Hypothalamus (tissue), 51 donors: ENCODE results near the gene BTBD6.
"Not testable (repeated sequence)": the region's sequence is repeated elsewhere in the genome, so short reads cannot be mapped to it uniquely, and the experiment has no call there.

Experiments
- DNase-seq, 51 donors: peaks; one replicate each; lab custom pipeline; 2025; lab: John Stamatoyannopoulos, UW

BTBD6 gene

DNA sequence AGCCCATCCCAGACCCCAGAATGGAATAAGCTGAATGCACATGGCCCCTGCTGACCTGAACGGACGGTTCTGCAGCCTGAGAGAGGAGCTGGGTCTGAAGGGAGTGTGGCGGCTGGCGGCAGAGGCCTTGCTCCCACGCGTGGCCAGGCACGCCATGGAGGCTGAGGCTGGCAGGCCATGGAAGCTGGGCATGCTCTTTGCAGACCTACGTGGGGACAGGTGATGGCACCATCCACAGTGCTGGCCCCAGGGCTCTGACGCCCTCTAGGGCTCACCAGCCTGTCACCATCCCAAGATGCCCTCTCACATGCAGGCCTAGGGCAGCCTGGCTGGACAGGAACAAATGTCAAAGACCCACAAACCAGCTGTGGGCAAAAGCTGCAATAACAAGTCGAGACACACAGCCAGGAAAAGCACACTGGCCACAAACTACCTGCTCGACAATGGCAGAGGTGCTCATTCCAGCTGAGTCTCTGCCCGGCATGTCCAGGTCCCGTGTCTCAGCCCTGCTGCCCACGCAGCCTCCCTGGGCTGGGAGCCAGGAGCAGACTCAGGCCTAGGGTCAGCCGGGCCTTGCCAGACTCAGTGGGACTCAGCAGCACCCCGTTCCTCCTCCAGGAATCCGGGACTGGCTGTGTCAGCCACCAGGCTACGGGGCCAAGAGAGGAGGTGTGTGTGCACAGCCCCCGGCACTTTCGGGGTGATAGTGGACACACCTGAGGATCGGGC lies 19.7 kb downstream of the BTBD6 start:
- DNase-seq: no peak

DNA sequence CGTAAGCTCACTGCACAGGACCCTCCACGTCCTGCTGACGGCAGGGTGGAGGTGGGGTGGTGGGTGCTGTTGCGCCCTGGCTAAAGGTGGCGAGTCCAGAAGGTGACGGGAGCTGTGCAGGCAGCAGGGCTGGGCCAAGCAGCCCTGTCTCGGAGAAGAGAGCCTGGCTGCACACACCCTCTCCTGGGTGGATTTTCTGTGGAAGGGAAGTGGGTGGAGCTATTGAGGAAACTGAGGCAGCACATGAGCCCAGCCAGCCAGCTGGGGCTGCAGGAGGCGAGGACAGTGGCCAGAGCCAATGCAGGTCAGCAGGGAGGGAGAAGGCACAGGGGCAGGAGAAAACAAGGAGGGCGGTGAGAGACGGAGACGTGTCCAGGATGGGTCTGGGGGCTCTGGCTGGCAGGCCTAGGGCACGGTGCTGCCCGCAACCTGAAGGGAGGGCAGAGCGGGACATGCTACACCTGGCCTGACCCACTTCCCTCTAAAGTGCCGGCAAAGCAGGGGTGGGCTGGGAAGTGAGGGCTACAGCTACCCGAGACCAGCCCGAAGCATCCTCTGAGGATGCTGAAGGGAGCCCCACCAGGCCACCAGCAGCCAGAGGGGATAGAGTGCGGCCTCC lies 20.5 kb downstream of the BTBD6 start:
- DNase-seq: no peak

DNA sequence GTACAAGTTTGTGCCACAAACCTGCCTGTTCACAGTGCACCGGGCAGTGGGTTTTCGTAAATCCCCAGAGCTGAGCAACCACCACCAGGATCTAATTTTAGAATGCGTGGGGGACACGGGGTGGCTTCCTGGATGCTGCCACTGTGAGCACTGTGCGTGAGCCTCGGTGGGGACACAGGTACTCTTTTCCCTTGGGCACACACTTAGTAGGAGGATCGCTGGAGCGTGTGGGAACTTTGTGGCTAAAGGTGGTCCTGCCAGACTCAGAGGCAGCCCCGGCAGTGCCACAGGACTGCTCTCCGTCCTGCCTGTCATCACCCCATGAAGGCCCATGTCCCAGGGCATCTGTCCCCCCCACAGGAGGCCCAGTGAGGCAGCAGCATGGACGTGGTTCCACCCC lies 21.1 kb downstream of the BTBD6 start:
- no peak for DNase-seq

DNA sequence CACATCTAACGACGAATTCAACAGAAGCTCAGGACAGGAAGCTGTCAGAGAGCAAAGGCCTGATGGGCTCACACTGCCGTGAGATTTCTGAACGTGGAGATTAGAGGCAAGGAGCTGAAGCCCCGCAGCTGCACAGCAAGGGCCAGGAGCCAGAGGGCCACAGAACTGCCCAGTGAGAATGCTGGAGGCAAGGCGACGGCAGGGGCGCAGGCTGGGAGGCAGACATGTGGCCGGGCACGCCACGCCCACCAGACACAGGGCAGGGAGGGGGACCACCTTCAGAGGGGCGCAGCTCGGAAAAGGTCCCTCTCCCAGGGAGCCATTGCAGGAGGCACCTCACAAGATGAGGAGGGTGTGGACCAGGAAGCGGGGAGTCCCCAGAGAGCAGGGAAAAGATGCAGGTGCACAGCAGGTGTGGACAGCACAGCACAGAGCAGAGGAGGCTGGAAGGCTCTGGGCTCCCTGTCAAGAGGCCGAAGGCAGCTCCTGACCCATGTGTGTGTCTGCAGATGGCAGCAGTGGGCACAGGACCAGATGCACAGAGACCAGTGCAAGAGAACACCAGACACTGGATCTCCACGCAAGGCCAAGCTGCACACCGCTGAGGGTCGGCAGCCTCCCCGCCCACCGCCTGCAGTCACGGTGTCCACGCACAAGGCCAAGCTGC lies 23.0 kb downstream of the BTBD6 start:
- DNase-seq: peak in 6 of 51 donors; percentile 16 to 48 (median 28)

DNA sequence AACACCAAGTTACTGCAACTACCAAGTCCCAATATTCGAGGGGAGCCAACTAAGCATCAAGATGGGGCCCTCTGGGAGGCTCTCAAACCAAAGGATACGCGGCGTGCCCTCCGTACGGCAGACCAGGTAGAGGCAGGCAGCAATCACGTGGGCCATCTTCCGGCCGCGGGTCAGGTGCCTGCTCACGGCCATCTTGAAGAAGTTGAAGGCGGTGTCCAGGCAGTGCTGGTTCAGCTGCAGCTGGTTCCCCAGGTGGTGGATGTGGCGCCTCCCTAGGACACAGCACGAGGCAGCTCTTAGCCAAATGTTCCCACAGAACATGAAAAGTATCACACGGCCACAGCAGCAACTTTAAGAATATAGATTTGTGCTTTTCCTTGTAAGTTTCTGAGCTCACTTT lies 24.3 kb downstream of the BTBD6 start:
- no peak for DNase-seq

DNA sequence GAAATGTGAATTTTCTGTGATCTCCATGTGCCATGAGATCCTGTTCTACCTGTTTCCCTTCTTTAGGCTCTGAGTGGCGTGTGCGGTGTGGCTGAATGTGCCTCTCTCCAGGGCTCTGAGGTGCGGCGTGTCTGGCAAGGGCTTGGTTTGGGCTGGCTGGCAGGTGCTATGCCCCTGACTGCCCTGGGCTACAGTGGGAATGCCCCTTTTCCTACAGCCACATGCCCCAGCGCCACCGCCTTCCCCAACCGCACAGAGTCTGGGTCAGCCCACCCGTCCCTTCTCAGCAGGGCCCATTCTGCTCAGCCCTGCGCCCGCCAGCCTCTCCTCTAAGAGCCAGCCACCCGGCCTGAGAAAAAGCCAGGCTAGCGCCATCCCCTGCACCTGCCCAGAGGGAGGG lies 24.7 kb downstream of the BTBD6 start:
- DNase-seq: no peak

DNA sequence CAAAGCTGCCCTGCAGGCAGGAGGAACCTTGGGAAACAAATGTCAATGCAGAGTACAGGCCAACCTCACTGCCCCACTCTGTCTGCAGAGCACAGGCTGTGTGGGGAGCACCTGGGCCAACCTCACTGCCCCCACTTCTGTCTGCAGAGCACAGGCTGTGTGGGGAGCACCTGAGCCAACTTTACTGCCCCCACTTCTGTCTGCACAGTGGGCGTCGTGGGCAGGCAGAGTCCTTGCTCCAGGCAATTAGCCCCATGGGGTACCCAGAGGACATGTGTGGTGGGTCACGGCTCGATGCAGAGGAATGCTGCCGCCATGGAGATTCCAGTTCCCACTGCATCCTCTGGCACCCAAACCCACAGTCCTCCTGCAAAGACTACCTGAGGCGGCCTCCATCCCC lies 26.3 kb downstream of the BTBD6 start:
- DNase-seq: no peak

DNA sequence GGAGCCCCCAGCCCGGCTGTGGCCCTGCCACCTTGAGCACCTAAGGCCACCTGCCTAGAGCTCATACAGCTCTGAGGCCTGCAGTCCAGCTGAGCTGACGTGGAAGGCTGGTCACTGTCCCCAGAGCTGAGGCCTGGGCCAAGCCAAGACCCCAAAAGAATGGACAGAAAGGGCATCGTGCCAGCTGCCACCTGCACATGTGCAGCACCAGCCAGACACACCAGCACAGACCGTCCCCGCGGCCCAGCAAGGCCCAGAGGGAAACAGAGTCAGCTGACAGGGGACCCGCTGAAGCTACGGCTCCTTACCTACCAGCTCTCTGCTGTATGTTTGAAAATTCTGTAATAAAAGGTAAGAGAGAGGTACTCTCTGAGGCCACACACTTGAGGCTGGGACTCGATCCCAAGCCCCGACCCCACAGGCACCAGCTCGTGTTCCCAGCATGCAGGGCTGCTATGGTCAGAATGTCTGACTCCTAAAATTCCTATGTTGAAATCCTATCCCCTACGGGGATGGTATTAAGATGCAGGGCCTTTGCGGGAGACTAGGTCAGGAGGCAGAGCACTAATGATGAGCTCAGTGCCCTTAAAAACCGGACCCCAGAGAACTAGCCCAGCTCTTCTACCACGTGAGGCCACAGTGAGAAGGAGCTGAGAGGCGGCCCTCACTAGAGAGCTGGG lies 27.1 kb downstream of the BTBD6 start:
- DNase-seq: peak in 2 of 51 donors; percentile 20 to 28

DNA sequence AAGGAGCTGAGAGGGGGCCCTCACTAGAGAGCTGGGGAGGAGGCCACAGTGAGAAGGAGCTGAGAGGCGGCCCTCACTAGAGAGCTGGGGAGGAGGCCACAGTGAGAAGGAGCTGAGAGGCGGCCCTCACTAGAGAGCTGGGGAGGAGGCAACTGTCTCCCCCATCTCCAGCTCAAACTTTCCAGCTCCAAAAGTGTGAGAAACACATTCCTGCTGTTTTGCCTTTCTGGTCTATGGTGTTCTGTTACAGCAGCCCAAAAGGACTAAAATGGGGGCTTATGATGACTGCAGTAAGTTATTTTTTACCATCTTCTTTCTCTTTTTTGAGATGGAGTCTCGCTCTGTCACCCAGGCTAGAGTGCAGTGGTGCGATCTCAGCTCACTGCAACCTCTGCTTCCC lies 29.1 kb downstream of the BTBD6 start:
- not testable (repeated sequence) for DNase-seq

DNA sequence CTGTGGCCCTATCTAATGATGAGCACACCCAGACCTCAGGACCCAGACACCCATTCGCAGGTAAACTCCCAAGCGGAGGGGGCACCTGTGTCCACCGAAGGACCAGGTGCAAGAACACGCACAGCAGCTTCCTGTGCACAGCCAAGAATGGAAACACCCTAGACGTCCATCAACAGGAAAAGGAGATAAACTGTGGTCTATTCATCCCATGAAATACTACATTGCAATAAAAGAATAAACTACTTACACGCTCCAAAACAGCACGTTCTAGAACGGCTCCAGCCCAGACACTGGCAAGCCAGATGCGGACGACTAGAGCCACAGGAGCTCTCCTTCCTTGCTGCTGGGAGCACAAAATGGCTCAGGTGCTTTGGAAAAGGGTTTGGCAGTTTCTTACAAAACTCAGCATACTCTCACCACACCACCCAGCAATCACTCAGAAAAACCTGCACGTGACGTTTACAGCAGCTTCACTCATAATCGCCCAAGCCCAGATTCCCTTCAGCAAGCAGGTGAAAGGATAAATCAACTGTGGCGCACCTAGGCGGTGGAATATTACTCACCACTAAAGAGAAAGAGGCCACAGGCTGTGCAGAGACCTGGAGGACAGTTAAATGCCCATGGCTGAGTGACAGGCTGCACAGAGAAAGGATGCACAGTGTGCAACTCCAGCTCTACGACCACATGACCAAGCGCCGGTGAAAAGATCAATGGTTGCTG lies 31.5 kb downstream of the BTBD6 start:
- no peak for DNase-seq

DNA sequence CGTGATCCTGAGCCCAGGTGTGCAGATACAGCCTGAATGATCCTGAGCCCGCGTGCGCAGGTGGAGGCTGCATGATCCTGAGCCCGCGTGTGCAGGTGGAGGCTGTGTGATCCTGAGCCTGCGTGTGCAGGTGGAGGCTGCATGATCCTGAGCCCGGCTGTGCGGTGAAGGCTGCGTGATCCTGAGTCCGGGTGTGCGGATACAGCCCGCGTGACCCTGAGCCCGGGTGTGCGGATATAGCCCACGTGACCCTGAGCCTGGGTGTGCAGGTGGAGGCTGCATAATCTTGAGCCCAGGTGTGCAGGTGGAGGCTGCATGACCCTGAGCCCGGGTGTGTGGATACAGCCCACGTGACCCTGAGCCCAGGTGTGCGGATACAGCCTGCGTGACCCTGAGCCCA lies 32.2 kb downstream of the BTBD6 start:
- no peak for DNase-seq

DNA sequence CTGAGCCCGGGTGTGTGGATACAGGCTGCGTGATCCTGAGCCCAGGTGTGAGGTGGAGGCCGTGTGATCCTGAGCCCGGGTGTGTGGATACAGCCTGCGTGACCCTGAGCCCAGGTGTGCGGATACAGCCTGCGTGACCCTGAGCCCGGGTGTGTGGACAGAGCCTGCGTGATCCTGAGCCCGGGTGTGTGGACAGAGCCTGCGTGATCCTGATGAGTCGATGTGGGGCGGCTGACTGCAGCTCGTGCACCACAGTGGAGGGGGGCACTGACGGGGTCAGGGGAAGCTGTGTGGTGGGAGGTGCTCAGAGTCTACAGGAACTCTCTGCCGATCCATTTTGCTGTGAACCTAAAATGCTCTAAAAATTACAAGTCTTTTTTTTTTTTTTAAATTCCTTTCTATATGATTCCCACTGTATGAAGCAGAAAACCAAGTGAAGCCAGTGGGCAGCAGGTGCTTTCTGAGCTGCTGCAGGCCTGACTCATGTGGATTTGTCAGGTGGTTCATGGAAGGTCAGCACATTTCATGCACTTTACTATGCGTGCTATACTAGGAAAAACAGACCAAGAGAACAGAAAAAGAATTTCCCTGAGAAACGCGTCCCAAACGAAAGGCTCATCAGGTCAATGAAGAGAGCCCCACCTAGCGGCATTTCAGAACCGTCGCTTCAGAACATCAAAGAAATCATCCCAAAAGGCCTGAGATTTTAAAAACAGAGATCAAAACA lies 33.2 kb downstream of the BTBD6 start:
- DNase-seq: peak in 10 of 51 donors; percentile 17 to 63 (median 33)

DNA sequence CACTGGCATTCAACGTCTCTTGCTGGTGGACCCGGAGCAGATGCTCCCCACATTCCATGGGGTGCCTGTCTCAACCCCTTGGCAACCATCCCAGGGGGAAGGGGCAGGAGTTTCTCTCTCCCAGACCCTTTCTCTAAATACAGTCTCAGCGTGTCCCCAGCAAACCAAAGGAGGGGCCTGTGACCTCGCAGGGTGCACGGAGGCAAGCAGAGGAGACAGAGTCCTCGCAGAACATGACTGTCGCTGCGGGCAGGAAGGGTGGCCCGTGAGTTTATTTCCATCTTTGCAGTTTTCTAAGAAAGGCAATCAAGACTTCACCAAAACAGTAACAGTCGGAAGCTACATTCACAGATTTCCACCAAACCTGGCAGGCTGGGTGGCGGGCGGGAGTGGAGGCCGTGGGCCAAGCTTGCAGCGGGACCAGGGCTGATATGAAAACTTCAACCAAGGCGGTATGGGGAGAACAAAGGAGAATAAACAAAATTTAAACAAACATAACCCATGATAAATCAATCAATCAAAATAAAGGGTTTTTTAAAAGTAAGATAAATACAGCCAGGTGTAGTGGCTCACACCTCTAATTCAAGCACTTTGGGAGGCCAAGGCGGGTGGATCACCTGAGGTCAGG lies 33.9 kb downstream of the BTBD6 start:
- DNase-seq: no peak

DNA sequence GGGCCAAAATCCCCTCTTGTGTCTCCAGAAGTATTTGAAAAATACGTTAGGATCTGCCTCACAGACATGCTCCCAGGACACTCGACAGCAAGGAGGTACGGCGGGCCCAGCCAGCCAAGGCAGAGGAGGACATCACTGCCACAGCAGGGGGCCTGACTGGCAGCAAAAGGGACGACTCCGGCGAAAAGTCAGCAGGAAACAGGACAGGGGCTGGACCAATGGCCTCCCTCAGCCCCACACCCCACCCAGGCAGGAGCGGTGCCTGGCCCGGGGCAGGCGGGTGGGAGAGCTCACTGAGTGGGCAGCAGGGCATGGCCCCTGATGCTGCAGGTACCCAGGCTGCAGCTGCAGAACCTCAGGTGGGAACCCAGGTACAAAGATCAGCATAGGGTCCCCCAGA lies 34.7 kb downstream of the BTBD6 start:
- no peak for DNase-seq

DNA sequence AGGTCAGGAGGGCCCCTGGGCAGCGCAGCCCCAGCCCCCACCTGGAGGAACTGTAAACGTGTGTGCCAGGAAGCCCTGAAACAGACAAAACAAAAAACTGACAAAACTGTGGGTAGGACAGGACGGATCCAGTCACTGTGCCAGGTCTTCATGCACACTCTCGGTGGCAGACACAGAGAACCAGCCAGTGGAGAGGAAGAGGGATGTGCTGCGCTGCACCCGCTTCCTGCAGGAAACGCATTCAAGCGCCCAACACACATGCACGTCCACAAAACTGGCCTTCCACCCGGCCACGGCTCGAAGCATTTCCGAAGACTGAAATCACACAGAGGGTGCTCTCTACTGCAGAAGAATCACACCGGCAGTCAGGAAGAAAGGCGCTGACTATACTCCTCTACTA lies 35.6 kb downstream of the BTBD6 start:
- peak in 1 of 51 donors; percentile 20 for DNase-seq

DNA sequence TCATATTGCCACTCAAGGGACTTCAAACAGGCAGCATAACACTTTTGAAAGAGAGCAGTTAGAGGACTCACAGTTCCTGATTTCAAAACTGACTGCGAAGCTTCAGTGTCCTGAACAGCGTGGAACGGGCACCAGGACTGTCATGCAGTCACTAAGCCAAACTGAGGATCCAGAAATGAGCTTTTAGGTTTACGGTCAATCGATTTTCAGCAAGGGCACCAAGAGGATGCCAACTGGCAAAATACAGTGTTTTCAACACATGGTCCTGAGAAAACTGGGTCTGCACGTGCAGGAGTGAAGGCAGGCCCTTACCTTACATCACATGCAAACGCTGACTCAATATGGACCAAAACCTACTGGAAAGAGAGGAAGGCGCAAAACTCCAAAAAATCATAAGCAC lies 36.8 kb downstream of the BTBD6 start:
- no peak for DNase-seq

DNA sequence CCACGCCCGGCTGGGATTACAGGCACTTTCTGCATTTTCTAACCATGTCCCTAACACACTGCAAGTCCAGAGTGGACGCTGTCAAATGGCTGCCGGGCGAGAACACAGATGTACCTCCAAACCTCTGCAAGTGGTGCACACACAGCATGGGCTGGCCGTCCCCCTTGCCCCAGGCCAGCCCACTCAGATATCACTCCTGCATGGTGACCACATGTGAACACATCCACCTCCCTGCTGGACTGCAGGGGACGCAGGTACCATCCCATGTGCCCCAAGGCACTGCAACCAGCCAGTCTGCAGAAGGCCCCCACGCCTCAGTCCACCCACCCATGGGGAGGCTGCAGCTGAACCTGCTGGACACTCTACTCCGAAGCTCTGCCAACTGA lies 38.4 kb downstream of the BTBD6 start:
- DNase-seq: no peak

DNA sequence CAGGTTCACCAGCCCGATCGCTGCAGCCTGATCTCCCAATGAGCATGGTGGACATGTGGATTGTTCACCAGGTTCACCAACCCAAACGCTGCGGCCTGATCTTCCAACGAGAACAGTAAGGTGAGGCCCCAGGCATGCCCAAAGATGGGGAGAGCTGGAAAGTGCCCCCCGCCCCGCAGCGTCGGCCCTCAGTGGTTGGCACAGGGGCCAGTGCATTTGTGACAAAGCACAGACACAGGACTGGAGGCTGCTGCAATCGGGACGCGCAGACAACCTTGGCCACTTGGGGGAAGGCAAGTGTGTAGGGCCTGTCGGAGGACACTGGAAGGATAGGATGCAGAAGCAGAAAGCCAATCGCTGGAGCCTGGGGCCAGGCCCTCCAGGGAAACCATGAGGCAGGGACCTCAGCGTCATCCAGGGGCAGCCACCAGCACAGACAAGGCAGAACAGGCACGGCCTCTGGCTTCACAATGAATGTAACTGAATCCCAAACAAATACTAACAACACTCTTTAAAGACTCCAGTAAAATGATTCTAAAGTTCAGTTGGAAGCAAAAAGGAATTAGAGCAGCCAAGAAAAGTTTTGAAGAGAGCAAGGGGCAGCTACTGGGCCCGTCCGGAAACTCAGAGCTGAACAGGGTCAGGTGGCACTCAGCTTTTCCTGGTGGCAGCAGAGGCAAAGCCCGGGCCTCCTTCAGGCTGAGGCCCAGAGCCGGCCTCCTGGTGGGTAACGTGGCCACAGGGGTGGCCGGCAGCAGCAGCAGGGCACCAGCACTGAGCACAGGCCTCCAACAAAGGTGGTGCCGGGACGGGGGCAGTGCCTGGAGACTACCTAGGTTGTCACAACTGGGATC lies 39.1 kb downstream of the BTBD6 start:
- no peak for DNase-seq

DNA sequence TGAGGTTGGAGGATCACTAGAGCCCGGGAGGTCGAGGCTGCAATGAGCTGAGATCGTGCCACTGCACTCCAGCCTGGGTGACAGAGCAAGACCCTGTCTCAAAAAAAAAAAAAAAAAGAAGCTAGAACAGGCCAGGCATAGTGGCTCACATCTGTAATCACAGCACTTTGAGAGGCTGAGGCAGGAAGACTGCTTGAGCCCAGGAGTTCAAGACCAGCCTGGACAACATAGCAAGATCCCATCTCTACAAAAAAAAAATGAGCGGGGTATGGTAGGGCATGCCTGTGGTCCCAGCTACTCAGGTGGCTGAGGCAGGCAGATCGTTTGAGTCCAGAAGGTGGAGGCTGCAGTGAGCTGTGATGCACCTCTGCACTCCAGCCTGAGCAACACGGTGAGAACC lies 40.6 kb downstream of the BTBD6 start:
- not testable (repeated sequence) for DNase-seq
